ACC112 (cell line): ENCODE measurements around the gene AJAP1.

ENCODE experiments used
- H2AFZ ChIP-seq: fragments of 200-600 bp; sonication (generic); one replicate; pipeline ENCODE4 v1.6.0; 2017; ENCODE audit warnings: antibody characterized with exemption, low read length; ENCODE audit not compliant: unreplicated experiment
- H3K27ac ChIP-seq: fragments of 200-600 bp; sonication (generic); 2 replicates; pipeline ENCODE4 v1.5.1; 2014; ENCODE audit warnings: low read depth, mild to moderate bottlenecking, antibody characterized with exemption, low read length, moderate library complexity
- H3K27me3 ChIP-seq: fragments of 200-600 bp; sonication (generic); 2 replicates; pipeline ENCODE4 v1.6.1; 2014; ENCODE audit warnings: mild to moderate bottlenecking, antibody characterized with exemption, low read length, moderate library complexity, mixed read lengths; ENCODE audit not compliant: insufficient read depth
- H3K36me3 ChIP-seq: fragments of 200-600 bp; sonication (generic); 2 replicates; pipeline ENCODE4 v1.6.1; 2016; ENCODE audit warnings: mild to moderate bottlenecking, antibody characterized with exemption, low read length, moderate library complexity, mixed read lengths; ENCODE audit not compliant: insufficient read depth
- H3K4me1 ChIP-seq: fragments of 200-600 bp; sonication (generic); one replicate; pipeline ENCODE4 v1.6.1; 2016; ENCODE audit warnings: low read length, mixed read lengths; ENCODE audit not compliant: insufficient read depth, unreplicated experiment, control insufficient read depth
- H3K4me3 ChIP-seq: fragments of 200-600 bp; sonication (generic); 2 replicates; pipeline ENCODE4 v1.5.1; 2014; ENCODE audit warnings: mild to moderate bottlenecking, low read depth, low read length
- H3K79me2 ChIP-seq: fragments of 200-600 bp; sonication (generic); one replicate; pipeline ENCODE4 v1.6.0; 2016; ENCODE audit warnings: low read length; ENCODE audit not compliant: control insufficient read depth, unreplicated experiment, insufficient read depth

Gene AJAP1

GRCh38 chr1:4724001-4724400 is 69.6 kb downstream of the AJAP1 start:
- H3K4me1 ChIP-seq = no peaks in the 10 kb centered on the region
- H3K27ac ChIP-seq = no peak overlapping the region
- H3K4me3 ChIP-seq = no peak overlapping the region
- no peaks in the 10 kb centered on the region for H3K27me3 ChIP-seq
- H3K36me3 ChIP-seq = no peaks in the 10 kb centered on the region
- no peak overlapping the region for H2AFZ ChIP-seq
- no peaks in the 10 kb centered on the region for H3K79me2 ChIP-seq

DNA sequence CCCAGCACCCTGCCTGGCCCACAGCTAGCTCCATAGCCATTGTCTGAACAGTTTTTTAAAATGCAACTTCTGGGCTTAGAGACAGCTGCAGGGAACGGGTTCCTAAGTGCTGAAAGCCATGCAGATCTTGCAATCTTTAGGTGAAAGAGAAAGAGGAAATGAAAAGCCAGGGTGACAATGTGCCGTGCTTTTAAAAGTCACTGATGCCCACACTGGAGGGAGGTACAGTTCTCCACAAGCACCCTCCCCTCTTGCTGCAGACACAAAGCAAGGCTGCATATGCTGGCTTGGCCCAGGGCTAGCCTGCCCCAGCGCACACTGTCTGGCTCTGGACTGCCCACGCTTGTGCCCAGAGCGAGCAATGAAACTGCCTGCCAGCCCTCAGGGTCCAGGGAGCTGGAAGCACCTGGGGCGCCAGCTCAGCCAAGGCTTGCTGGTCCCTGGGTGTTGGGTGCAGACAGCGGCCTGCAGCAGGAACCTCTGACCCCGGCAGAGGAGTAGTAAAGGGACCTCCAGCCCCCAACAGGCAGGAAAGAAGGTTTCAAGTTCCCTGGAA is 70.4 kb downstream of the AJAP1 start:
- H2AFZ ChIP-seq = no peak overlapping the region
- no peaks in the 10 kb centered on the region for H3K27me3 ChIP-seq
- no peak overlapping the region for H3K4me3 ChIP-seq
- no peak overlapping the region for H3K27ac ChIP-seq
- H3K36me3 ChIP-seq = no peaks in the 10 kb centered on the region
- no peaks in the 10 kb centered on the region for H3K79me2 ChIP-seq
- H3K4me1 ChIP-seq = no peaks in the 10 kb centered on the region

DNA sequence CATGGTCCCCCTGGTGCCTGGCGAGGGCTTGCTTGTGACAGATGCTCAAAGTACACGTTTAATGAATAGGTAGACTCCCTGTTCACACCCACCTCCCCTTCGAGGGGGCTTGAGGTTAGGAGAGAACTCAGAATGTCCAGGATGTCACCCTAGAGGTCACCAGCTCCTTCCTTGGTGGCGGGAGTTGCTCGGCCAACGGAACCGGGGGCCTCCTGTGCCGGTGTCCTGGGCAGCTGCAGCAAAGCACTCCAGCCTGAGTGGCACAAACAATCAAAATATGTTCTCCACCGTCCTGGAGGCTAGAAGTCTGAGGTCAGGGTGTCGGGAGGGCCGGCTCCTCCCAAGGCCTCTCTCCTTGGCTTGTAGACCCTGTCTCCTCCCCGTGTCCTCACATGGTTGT is 71.0 kb downstream of the AJAP1 start:
- H3K79me2 ChIP-seq = no peaks in the 10 kb centered on the region
- H3K4me3 ChIP-seq = no peak overlapping the region
- no peak overlapping the region for H3K27ac ChIP-seq
- H3K4me1 ChIP-seq = no peaks in the 10 kb centered on the region
- no peaks in the 10 kb centered on the region for H3K36me3 ChIP-seq
- no peaks in the 10 kb centered on the region for H3K27me3 ChIP-seq
- H2AFZ ChIP-seq = no peak overlapping the region

- H3K4me1 ChIP-seq = no peaks in the 10 kb centered on the region
- no peak overlapping the region for H2AFZ ChIP-seq
- no peaks in the 10 kb centered on the region for H3K27me3 ChIP-seq
- no peaks in the 10 kb centered on the region for H3K79me2 ChIP-seq
- no peaks in the 10 kb centered on the region for H3K36me3 ChIP-seq
- H3K4me3 ChIP-seq = no peak overlapping the region
- H3K27ac ChIP-seq = no peak overlapping the region
Measured at GRCh38 chr1:4726620-4727341, 72.4 kb downstream of the AJAP1 start.

DNA sequence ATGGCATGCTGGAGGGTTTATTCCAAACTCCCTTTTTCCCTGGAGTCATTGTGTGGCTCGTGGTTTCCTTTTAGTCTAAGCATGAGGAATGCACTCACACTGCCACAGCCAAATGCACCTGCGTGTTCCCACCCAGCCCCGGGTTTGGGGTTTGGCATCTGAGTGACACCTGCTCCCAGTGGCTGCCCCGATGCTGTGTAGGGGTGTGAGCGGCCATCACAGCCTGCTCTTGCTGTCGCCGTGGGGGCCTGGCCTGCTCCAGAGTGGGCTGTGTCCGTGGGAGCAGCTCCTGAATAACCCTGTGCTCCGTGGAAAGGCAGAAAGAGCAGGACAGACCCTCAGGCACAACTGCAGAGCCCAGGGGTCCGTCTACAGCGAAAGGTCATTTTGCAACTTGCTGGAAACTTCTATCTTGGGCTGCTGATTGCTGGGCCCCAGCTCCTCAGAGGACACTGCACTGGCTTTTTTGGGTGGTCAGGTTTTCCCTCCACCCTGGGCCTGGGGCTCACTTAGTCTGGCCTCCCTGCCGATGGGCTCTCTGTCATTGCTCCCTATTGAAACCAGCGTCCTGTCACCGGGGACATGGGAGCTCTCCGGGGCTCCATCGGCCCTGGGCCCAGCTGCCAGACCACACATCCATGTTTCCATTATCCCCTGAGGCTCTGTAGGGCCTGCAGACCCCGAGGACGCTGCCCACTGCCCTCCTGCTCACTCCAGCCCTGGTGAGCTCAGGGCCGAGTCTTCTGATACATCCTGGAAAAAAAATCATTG is 74.1 kb downstream of the AJAP1 start:
- no peaks in the 10 kb centered on the region for H3K36me3 ChIP-seq
- no peak overlapping the region for H3K27ac ChIP-seq
- no peak overlapping the region for H2AFZ ChIP-seq
- no peaks in the 10 kb centered on the region for H3K79me2 ChIP-seq
- no peak overlapping the region for H3K4me3 ChIP-seq
- H3K4me1 ChIP-seq = no peaks in the 10 kb centered on the region
- H3K27me3 ChIP-seq = no peaks in the 10 kb centered on the region

DNA sequence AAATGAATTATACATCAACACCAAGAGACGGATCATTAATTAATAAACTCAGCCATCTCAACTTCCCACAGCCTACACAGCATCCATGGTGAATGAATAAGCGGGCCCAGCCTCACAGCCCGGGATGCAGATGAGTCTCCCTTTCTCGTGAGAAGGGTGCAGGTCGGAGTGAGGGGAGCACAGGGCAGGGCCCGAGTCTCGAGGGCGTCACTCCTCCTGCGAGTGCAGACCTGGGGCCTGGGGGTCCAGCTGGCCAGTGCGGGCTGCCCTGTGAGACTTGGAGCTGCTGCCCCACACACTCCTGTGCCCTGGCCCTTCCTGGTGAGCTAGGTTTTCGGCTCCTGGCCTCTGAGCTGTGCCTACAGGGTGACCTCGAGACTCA is 74.7 kb downstream of the AJAP1 start:
- Histone ChIP-seq H3K4me1 (no peaks in the 10 kb centered on the region), H3K27me3 (no peaks in the 10 kb centered on the region), H2AFZ (no peak overlapping the region), H3K36me3 (no peaks in the 10 kb centered on the region), H3K4me3 (no peak overlapping the region), H3K27ac (no peak overlapping the region), H3K79me2 (no peaks in the 10 kb centered on the region)

DNA sequence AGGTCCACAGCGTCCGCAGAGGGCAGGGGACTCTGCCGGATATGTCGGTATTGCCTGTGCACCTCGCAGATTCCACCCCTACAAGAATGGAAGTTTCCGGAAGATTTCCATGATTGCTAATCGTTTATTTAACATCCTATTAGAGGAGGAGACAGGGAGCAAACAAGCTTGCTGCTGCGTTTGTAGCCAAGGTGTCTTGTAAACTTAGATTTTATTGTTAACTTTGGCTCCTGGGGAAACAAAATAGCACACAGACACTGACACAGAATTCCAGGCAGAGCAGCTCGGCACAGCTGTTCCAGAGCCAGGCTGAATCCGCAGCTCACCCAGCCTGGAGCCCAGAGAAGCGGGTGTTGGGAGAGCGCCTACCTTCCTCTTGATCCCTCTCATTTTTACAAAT is 75.7 kb downstream of the AJAP1 start:
- Histone ChIP-seq H3K27me3 (no peaks in the 10 kb centered on the region), H3K36me3 (no peaks in the 10 kb centered on the region), H2AFZ (no peak overlapping the region), H3K4me3 (no peak overlapping the region), H3K79me2 (no peaks in the 10 kb centered on the region), H3K4me1 (no peaks in the 10 kb centered on the region), H3K27ac (no peak overlapping the region)

- Histone ChIP-seq H3K27ac (no peak overlapping the region), H3K79me2 (no peaks in the 10 kb centered on the region), H3K4me1 (no peaks in the 10 kb centered on the region), H2AFZ (no peak overlapping the region), H3K36me3 (no peaks in the 10 kb centered on the region), H3K27me3 (no peaks in the 10 kb centered on the region), H3K4me3 (no peak overlapping the region)
Measured at GRCh38 chr1:4733446-4734177, 79.2 kb downstream of the AJAP1 start.

GRCh38 chr1:4734219-4734618 is 79.8 kb downstream of the AJAP1 start:
- H3K27ac ChIP-seq = no peak overlapping the region
- H3K79me2 ChIP-seq = no peaks in the 10 kb centered on the region
- no peaks in the 10 kb centered on the region for H3K27me3 ChIP-seq
- H2AFZ ChIP-seq = no peak overlapping the region
- no peak overlapping the region for H3K4me3 ChIP-seq
- H3K4me1 ChIP-seq = no peaks in the 10 kb centered on the region
- H3K36me3 ChIP-seq = no peaks in the 10 kb centered on the region

GRCh38 chr1:4734791-4735190 is 80.4 kb downstream of the AJAP1 start:
- H3K79me2 ChIP-seq = no peaks in the 10 kb centered on the region
- H3K4me1 ChIP-seq = no peaks in the 10 kb centered on the region
- no peak overlapping the region for H3K27ac ChIP-seq
- no peaks in the 10 kb centered on the region for H3K27me3 ChIP-seq
- H3K4me3 ChIP-seq = no peak overlapping the region
- no peak overlapping the region for H2AFZ ChIP-seq
- H3K36me3 ChIP-seq = no peaks in the 10 kb centered on the region
